Sigmoid colon (tissue), 7 donors: ENCODE data around the gene SH3BP1. TPM values are rescaled to one million over a fixed set of nuclear protein-coding genes. Genes with fewer than 3 reads are reported as not detected.
"Not testable (repeated sequence)": the region's sequence is repeated elsewhere in the genome, so short reads cannot be mapped to it uniquely, and the experiment has no call there.

Experiments
- DNase-seq: peaks from one replicate; pipeline ENCODE4 v3.0.0-alpha.2; 2019
- H3K27ac ChIP-seq, 4 donors: fragments of 200-600 bp; sonication (generic); one replicate each; pipeline ENCODE4 v1.5.1; 2016 to 2019; ENCODE audit warnings: mild to moderate bottlenecking in 1 of 4
- H3K27me3 ChIP-seq, 3 donors: fragments of 200-600 bp; sonication (generic); one replicate each; pipeline ENCODE4 v1.5.1; 2019; ENCODE audit warnings: mild to moderate bottlenecking in 1 of 3
- H3K36me3 ChIP-seq, 4 donors: fragments of 200-600 bp; sonication (generic); one replicate each; pipeline ENCODE4 v1.5.1; 2016 to 2019
- H3K4me1 ChIP-seq, 4 donors: fragments of 200-600 bp; sonication (generic); one replicate each; pipeline ENCODE4 v1.5.1; 2017 to 2019
- H3K4me3 ChIP-seq, 4 donors: fragments of 200-600 bp; sonication (generic); one replicate each; pipeline ENCODE4 v1.5.1; 2017 to 2019; ENCODE audit warnings: mild to moderate bottlenecking in 2 of 4, moderate library complexity in 1 of 4
- H3K9me3 ChIP-seq, 4 donors: fragments of 200-600 bp in 3 of 4; sonication (generic) in 3 of 4; one replicate each; pipeline versions ENCODE4 v1.5.1 to v1.6.1; 2013 to 2019
- CTCF ChIP-seq, 4 experiments: fragments of 450-650 bp in 3 of 4; fragments of 200-600 bp in 1 of 4; IDR thresholded peaks; one replicate each; pipeline ENCODE4 v1.5.1; 2016 to 2019; ENCODE audit warnings: antibody characterized with exemption in 4 of 4, mild to moderate bottlenecking in 3 of 4, moderate library complexity in 2 of 4
- EP300 ChIP-seq, 4 donors: sonication (generic); formaldehyde crosslinking; IDR thresholded peaks; one replicate each; pipeline ENCODE4 v1.6.1; 2017; ENCODE audit warnings: antibody characterized with exemption in 4 of 4
- POLR2A ChIP-seq, 2 donors: fragments of 450-650 bp; IDR thresholded peaks; one replicate each; pipeline ENCODE4 v1.6.1; 2016; ENCODE audit warnings: antibody characterized with exemption in 2 of 2, mild to moderate bottlenecking in 2 of 2, moderate library complexity in 2 of 2
- POLR2AphosphoS5 ChIP-seq, 4 donors: sonication (generic); formaldehyde crosslinking; IDR thresholded peaks; one replicate each; pipeline ENCODE4 v1.6.1; 2017; ENCODE audit warnings: antibody characterized with exemption in 4 of 4
- WGBS, 2 donors: extraction: QIAGEN DNeasy Blood & Tissue Kit; methylation state at CpG; one replicate each; pipeline ENCODE4 v1.1.7; 2013; 5-methylcytosine and 5-hydroxymethylcytosine counted together
- intact Hi-C: fragments of 100-400 bp; cut with DNase I; formaldehyde crosslinking; loops from one replicate; pipeline ENCODE4 v1.15.1; 2023
- polyA plus RNA-seq, 3 donors: library from polyadenylated mRNA; stranded (reverse); fragments of 200-250 nt; gene quantifications; one replicate each; pipeline ENCODE4 v1.2.3, GENCODE V29; 2013
- total RNA-seq, 4 donors: library from RNA; depleted of rRNA; stranded (reverse); fragments of >200 nt; gene quantifications; one replicate each; pipeline ENCODE4 v1.1.0, GENCODE V29; 2016
- donor health status: healthy with polysubstance abuse.
- donor health status: Bipolar disorder and iron deficiency.
- donor health status: healthy.

SH3BP1 gene
- total RNA-seq (1 to 10 TPM; 1.4 to 6.9 (median 4.7) TPM), polyA plus RNA-seq (10 to 100 TPM; 35.4 to 71.2 (median 58.5) TPM)

GRCh38 chr22:37639070-37639760 is at the start of gene SH3BP1:
TSS of gene SH3BP1 (plus strand) at chr22:37639669. CDS start at chr22:37639788, 119 bp downstream.
- no peak for TF ChIP-seq POLR2AphosphoS5 (IDR thresholded peaks at IDR 0.05)
- TF ChIP-seq CTCF (IDR thresholded peaks at IDR 0.05): no peak
- no peak for TF ChIP-seq POLR2A (IDR thresholded peaks at IDR 0.05)
- no peak for TF ChIP-seq EP300 (IDR thresholded peaks at IDR 0.05)
- Histone ChIP-seq H3K27me3 (peaks cover 0 to 7% (median 6%) of the 10 kb centered on the region in 3 donors), H3K4me3 (peak within 1 kb of the TSS; percentile 40 to 63 (median 52)), H3K4me1 (peaks cover 2 to 40% (median 32%) of the 10 kb centered on the region in 4 donors), H3K27ac (peak within 1 kb of the TSS; percentile 27 to 64 (median 61)), H3K36me3 (no peaks in the 10 kb centered on the region), H3K9me3 (no peaks in the 10 kb centered on the region)
- WGBS, 2 donors: 2 to 4% methylated on average over 57 of the region's 57 CpGs
- DNase-seq: no peak
- intact Hi-C loops: no loop called here

GRCh38 chr22:37591081-37591480 is 48.4 kb upstream of the SH3BP1 start:
- WGBS, 2 donors: 86 to 87% methylated on average over 6 of the region's 6 CpGs
- not testable (repeated sequence) for H3K27me3 ChIP-seq, H3K9me3 ChIP-seq, DNase-seq, H3K4me1 ChIP-seq, H3K4me3 ChIP-seq, H3K36me3 ChIP-seq, H3K27ac ChIP-seq
- intact Hi-C loops: loop anchor here (10.0 kb wide), 1 partner anchor 276 kb away; no protein-coding TSS in a partner anchor

- WGBS, 2 donors: 82 to 84% methylated on average over 12 of the region's 12 CpGs
- intact Hi-C loops: loop anchor here (2.0 to 10.0 kb wide), 2 partner anchors 53 to 277 kb away; no protein-coding TSS in a partner anchor
- TF ChIP-seq POLR2AphosphoS5 (IDR thresholded peaks at IDR 0.05): no peak
- TF ChIP-seq POLR2A (IDR thresholded peaks at IDR 0.05): no peak
- no peak for TF ChIP-seq EP300 (IDR thresholded peaks at IDR 0.05)
- no peak for TF ChIP-seq CTCF (IDR thresholded peaks at IDR 0.05)
- H3K27me3 ChIP-seq: peaks cover 0 to 8% (median 0%) of the 10 kb centered on the region in 3 donors
- H3K4me3 ChIP-seq: no peak overlapping the region
- peaks cover 0 to 8% (median 4%) of the 10 kb centered on the region in 4 donors for H3K4me1 ChIP-seq
- H3K36me3 ChIP-seq: no peaks in the 10 kb centered on the region
- no peak for DNase-seq
- no peaks in the 10 kb centered on the region for H3K9me3 ChIP-seq
- H3K27ac ChIP-seq: no peak overlapping the region
Measured at GRCh38 chr22:37591823-37592404, 47.6 kb upstream of the SH3BP1 start.

DNA sequence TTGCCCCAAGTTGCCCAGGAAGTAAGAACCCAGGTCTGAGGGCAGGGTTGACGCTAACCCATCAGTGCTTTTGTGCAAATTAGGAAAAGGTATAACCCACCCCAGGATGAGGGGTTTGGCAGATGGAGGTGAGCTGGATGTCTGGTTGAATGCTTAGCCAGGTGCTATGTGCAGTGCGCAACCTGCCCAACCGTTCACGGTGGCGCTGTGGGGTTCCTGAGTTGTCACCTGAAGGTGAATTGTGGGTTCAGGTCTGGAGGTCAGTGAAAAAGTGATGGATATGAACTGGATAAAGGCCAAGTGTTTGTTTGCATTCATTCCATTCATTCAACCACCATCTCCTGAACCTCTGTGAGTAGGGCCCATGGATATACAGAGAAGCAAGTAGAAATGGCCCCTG is 45.2 kb upstream of the SH3BP1 start:
- H3K9me3 ChIP-seq: no peaks in the 10 kb centered on the region
- WGBS, 2 donors: 85 to 92% methylated on average over 5 of the region's 5 CpGs
- DNase-seq: no peak
- no peak for TF ChIP-seq POLR2AphosphoS5 (IDR thresholded peaks at IDR 0.05)
- no peak for TF ChIP-seq POLR2A (IDR thresholded peaks at IDR 0.05)
- TF ChIP-seq EP300 (IDR thresholded peaks at IDR 0.05): no peak
- no peak for TF ChIP-seq CTCF (IDR thresholded peaks at IDR 0.05)
- peaks cover 0 to 8% (median 4%) of the 10 kb centered on the region in 4 donors for H3K4me1 ChIP-seq
- no peaks in the 10 kb centered on the region for H3K27me3 ChIP-seq
- intact Hi-C loops: loop anchor here (10.0 kb wide), 1 partner anchor 279 kb away; no protein-coding TSS in a partner anchor
- H3K36me3 ChIP-seq: no peaks in the 10 kb centered on the region
- no peak overlapping the region for H3K27ac ChIP-seq
- no peak overlapping the region for H3K4me3 ChIP-seq

GRCh38 chr22:37599153-37599552 is 40.3 kb upstream of the SH3BP1 start:
- Histone ChIP-seq H3K4me1 (no peaks in the 10 kb centered on the region), H3K4me3 (no peak overlapping the region), H3K27ac (no peak overlapping the region), H3K9me3 (no peaks in the 10 kb centered on the region), H3K27me3 (peaks cover 0 to 12% (median 0%) of the 10 kb centered on the region in 3 donors), H3K36me3 (no peaks in the 10 kb centered on the region)
- TF ChIP-seq POLR2AphosphoS5 (IDR thresholded peaks at IDR 0.05) (no peak), POLR2A (IDR thresholded peaks at IDR 0.05) (no peak), EP300 (IDR thresholded peaks at IDR 0.05) (no peak), CTCF (IDR thresholded peaks at IDR 0.05) (no peak)
- 12 to 71% methylated on average over 4 of the region's 4 CpGs for WGBS, 2 donors
- DNase-seq: no peak
- intact Hi-C loops: loop anchor here (10.0 kb wide), 1 partner anchor 284 kb away; no protein-coding TSS in a partner anchor
